ENCODE measurements around the gene ATF7IP2. TPM values are rescaled to one million over a fixed set of nuclear protein-coding genes. Genes with fewer than 3 reads are reported as not detected.
A peak's percentile ranks its signal among the peaks of the same experiment; 100 is the strongest.

The ATF7IP2 gene
- total and polyA plus RNA-seq, 2 of the 13 experiments (the other 11 are each of a cell fraction or from before 2014, with no cell fraction given) = 117 to 217 TPM

- no peak for TF ChIP-seq SATB2 (CRISPR knock-in tag; IDR thresholded peaks at IDR 0.05)
- no peak for TF ChIP-seq ATAD3A (CRISPR knock-in tag; IDR thresholded peaks at IDR 0.05)
- no peak for TF ChIP-seq PTBP1 (IDR thresholded peaks at IDR 0.05; ENCODE audit: low read depth, low read length, poor library complexity, severe bottlenecking)
- TF ChIP-seq ELF3 (CRISPR knock-in tag; IDR thresholded peaks at IDR 0.05) = peak; percentile 75
- peak; percentile 71; the same call in 1 of the 2 replicates for TF ChIP-seq MED13 (CRISPR knock-in tag; IDR thresholded peaks at IDR 0.05)
- no peak for TF ChIP-seq BCLAF1 (IDR thresholded peaks at IDR 0.05)
- TF ChIP-seq ZNF280B (CRISPR knock-in tag; IDR thresholded peaks at IDR 0.05; ENCODE audit: borderline replicate concordance) = no peak; the same call in 1 of the 2 replicates
- peak; percentile 48; the same call in 1 of the 2 replicates for TF ChIP-seq ZSCAN5A (CRISPR knock-in tag; IDR thresholded peaks at IDR 0.05; ENCODE audit: borderline replicate concordance)
- TF ChIP-seq MXD1 (CRISPR knock-in tag; IDR thresholded peaks at IDR 0.05) = no peak
- TF ChIP-seq TRAFD1 (CRISPR knock-in tag; IDR thresholded peaks at IDR 0.05; ENCODE audit: borderline replicate concordance) = no peak
- no peak for TF ChIP-seq CSRNP2 (CRISPR knock-in tag; conservative IDR thresholded peaks at IDR 0.05; ENCODE audit: low read depth)
- no peak for TF ChIP-seq NONO (IDR thresholded peaks at IDR 0.05)
- TF ChIP-seq NONO (CRISPR knock-in tag; conservative IDR thresholded peaks at IDR 0.05) = peak; percentile 4; the same call in 1 of the 2 replicates
- no peak for TF ChIP-seq AFF4 (CRISPR knock-in tag; IDR thresholded peaks at IDR 0.05)
Measured at GRCh38 chr16:10362077-10362863, 23.6 kb upstream of the ATF7IP2 start (continued).
